D721Med (cell line): ENCODE data around the gene FAM184B.

ENCODE experiments used
- DNase-seq: peaks from one replicate; pipeline ENCODE4 v3.0.0; 2011; ENCODE audit warnings: low spot score; ENCODE audit not compliant: insufficient read length
- FAIRE-seq: peaks from 2 replicates; lab custom pipeline; 2011; peaks lifted over from hg19 to GRCh38; lab: Jason Lieb, UNC
- CTCF ChIP-seq: IDR thresholded peaks from 2 replicates; pipeline ENCODE4 v1.5.1; 2012; ENCODE audit warnings: mild to moderate bottlenecking, control low read depth; ENCODE audit not compliant: insufficient read depth; ENCODE audit errors: missing control alignments

FAM184B gene

GRCh38 chr4:17709763-17710068 lies 71.7 kb downstream of the FAM184B start:
- TF ChIP-seq CTCF: no peak
- FAIRE-seq: no peak
- DNase-seq: no peak

GRCh38 chr4:17708992-17709762 lies 72.2 kb downstream of the FAM184B start:
- DNase-seq: no peak
- no peak for TF ChIP-seq CTCF
- FAIRE-seq: no peak

- no peak for DNase-seq
- no peak for FAIRE-seq
- no peak for TF ChIP-seq CTCF
Measured at GRCh38 chr4:17707671-17708070, 73.8 kb downstream of the FAM184B start.

- TF ChIP-seq CTCF: no peak
- DNase-seq: no peak
- no peak for FAIRE-seq
Measured at GRCh38 chr4:17705107-17705506, 76.3 kb downstream of the FAM184B start.

GRCh38 chr4:17704020-17704650 lies 77.3 kb downstream of the FAM184B start:
- DNase-seq (no peak), FAIRE-seq (peak; percentile 21)
- no peak for TF ChIP-seq CTCF

GRCh38 chr4:17702641-17703040 lies 78.8 kb downstream of the FAM184B start:
- no peak for TF ChIP-seq CTCF
- DNase-seq: peak; percentile 47
- no peak for FAIRE-seq

- TF ChIP-seq CTCF: no peak
- no peak for DNase-seq
- no peak for FAIRE-seq
Measured at GRCh38 chr4:17701882-17702281, 79.5 kb downstream of the FAM184B start.
